ENCODE results near the gene GLDC.
A peak's percentile ranks its signal among the peaks of the same experiment; 100 is the strongest.
"Not testable (repeated sequence)": the region's sequence is repeated elsewhere in the genome, so short reads cannot be mapped to it uniquely, and the experiment has no call there.

GLDC gene

GRCh38 chr9:6660512-6660911 lies 15.0 kb upstream of the GLDC start:
- no peak for DNase-seq

DNA sequence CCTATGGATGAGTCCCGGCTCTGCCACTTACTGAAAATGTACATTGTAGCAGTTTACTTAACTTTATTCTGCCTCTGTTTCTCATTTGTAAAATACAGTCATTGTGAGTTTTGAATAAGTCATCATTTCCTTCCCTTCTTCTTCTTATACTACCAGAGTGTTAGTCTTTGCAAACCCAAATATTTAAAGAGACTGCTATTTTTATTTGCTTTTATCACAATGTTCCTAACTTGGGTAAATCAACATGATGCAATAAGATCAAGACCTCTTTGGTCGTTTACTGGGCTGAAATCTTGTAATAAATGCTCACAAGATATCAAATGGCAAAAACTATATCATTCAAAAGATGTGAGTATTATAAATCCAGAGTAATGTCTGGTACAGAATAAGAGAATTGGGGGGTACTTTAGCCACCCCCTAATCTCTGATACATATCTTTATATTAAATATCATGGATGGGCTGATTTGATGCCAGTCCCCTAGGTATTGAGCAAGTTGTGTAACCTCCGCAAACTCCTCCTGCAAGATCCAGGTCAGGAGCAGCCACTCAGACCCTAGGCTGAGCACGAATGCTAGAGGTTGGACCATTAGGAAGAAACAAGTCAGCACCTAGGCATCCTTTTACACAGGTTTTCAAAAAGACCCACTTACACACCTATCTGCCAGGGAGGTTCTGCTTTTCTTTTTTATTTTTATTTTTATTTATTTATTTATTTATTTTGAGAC lies 13.3 kb upstream of the GLDC start:
- no peak for DNase-seq

DNA sequence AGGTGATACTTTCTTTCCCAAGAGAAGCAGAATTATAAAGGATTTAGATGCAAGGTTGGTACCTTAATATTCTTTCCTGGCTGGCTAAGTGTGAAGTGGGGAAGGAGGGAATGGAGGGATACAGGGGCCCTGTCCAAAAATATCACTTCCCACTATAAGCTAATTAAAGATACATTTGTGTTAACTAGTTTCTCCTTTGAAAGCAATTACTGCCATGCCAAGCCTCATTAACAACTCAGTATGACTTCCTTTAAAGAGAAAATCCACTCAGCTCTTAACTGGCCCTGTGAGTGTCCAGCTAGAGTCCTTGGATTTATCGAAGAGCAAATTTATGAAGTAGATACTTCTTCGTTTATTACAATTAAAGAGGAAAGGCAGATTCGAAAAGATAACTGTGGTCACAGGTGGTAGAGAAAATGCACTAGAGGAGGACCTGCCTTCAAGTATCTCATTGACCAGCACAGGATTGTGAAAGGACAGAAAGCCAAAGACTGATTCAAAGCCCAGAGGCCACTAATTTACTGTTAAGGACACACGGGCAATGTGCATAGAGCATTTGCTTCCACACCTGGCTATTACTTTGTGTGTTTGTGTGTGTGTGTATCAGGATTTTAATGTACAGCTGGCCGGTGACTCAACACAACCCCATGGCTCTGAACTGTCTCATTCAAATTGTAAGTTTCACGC lies 11.2 kb upstream of the GLDC start:
- DNase-seq, result no peak

- no peak for DNase-seq
These were observed 9.5 kb upstream of the GLDC start for GRCh38 chr9:6655036-6655435.

DNA sequence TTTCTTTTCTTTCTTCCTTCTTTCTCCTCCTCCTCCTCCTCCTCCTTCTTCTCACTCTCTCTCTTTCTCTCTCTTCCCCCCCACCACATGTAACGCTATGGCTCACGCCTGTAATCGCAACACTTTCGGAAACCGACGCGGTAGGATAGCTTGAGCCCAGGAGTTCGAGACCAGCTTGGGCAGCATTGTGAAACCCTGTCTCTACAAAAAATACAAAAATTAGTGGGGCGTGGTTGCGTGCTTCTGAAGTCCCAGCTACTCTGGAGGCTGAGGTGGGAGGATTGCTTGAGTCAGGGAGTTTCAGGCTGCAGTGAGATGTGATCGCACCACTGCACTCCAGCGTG lies 736 bp upstream of the GLDC start:
- DNase-seq, result peak; percentile 44 to 50

DNA sequence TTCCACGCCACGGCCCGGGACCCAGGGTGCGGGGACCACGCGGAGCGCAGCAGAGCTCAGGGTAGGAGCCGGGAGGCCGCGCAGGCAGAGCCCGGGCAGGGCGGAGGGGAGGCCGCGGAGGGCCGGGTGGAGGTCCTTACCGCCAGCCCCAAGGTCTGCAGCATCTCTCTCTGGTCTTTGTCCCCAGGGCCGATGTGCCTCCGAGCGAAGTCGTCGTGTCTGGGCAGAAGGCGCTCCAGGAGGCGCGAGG lies 499 bp downstream of the GLDC start:
- peak; percentile 15 to 22 for DNase-seq

DNA sequence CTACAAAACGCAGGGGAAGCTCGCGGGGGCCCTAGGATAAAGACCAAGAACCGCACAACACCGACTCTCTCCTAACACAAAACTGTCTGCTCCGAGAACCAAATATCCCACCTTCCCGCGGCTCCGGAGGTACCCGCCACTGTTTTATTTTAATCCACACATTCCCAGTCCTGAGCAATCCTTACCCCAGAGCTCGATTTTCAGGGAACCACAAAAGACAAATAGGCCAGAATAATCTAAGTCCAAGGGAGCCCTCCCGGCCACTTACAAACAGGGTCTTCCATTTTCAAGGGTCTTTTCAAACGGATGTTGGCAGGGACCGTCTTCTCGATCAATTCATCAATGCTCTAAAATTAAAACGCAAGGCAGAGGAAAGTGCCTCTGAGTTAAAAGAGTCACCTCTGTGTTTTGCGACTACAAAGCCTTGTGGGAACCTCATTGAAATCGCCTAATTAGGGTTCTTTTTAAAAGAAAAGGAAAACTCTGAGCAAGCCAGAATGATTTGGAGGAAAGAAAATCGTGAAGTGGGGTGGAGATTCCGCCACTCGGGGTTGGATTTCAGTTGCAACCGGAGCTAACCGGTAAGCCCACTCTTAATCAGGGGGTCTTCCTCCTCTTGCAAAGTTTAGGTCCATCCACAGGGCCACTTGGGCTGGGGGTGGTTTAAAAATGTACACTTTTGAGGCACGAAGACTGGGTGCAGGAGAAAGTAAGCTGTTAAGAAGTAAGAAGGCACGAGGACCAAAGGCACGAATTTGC lies 1.0 kb downstream of the GLDC start:
- no peak for DNase-seq

DNA sequence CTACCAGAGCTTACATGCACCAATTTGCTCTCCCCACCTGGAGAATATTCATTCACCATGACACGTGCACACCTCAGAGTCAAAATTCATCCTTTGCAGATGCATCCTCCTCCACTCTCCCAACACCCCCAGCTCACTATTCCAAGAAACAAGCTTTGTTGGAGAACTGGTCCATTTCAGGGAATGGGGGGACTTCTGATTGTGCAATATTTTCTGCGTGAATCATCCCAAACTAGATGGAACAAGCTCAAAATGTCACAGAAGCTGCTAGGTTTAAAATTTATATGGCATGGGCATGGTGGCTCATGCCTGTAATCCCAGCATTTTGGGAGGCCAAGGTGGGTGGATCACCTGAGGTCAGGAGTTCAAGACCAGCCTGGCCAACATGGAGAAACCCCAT lies 3.6 kb downstream of the GLDC start:
- no peak for DNase-seq

DNA sequence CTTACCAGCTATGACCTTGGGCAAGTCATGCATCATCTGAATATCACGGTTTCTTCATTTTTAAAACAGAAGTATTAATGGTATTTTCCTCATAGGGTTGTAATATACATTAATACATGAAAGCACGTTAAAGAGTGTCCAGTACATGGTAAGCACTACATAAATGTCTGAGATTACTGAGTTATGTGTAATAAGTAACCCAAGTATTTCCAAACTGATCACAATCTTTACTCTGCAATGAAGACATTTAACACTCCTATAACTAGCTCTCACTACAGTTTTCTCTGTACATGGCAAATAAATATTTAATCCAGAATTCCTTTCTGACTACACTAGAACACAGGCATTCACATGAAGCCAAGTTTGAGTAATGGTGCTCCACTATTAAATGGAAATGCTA lies 4.0 kb downstream of the GLDC start:
- no peak for DNase-seq

DNA sequence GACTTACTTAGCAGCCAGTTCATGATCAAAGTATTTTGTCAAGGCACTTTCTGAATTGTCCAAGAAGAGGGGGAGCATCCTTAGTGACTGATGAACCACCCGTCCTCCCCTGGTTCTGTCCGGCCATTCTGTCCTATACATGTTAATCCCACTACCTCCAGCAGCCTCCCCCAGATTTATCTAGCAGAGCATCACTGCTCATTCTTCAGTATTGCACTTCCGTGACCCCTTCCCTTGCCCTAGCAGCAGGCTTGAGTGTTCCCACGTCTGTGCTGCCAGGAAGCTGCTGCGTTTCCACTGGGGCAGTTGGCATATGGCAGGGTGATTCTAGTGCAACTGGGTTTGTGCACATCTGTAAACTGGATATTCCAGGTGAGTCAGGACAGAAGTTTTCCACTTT lies 4.5 kb downstream of the GLDC start:
- no peak for DNase-seq

GRCh38 chr9:6640268-6641051 lies 5.1 kb downstream of the GLDC start:
- no peak for DNase-seq

DNA sequence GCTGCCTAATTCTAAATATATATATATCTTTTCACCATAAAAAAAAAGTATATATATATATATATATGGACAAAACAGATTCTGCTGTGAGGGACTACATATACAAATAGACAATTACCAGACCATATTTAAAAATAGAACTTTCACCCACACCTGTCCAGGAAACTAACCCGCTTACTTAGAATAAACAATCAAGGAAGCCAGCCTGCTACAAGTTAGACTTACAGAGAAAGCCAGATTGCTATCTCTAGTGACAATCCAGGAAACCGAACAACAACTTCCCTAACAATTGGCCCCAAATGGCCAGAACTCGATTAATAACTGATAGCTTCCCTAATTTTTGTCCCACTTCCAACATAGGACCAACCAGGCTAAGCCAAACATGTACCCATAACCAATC lies 5.9 kb downstream of the GLDC start:
- no peak for DNase-seq

DNA sequence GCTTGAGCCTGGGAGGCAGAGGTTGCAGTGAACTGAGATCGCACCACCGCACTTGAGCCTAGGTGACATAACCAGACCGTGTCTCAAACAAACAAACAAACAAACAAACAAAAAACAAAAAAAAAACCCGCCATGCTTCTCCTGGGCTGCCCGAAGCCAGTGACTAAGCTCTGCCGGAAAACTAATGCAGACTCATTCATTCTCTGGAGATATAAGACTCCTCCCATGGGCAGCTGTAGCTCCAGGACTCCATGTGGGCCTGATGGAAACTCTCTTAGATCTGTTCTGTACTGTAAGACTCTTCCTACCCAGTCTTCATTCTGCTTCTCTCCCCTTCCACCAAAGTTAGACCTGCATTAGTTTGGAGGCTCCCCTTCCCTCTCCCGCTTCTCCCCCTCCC lies 11.1 kb downstream of the GLDC start:
- no peak for DNase-seq

DNA sequence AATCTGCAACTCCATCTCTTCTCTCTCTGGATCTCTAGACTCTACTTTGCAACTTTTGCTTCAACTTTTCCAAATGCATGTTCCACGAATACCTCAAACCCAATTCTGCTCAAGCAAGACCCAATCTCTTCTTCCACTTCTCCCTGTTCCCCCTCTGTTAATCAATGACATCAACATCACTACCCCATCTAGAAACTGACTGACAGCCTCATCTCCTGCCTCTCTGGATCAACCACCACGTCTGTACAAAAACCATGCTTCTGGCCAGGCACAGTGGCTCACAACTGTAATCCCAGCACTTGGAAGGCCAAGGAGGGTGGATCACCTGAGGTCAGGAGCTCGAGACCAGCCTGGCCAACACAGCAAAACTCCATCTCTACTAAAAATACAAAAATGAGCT lies 12.2 kb downstream of the GLDC start:
- DNase-seq, result no peak

DNA sequence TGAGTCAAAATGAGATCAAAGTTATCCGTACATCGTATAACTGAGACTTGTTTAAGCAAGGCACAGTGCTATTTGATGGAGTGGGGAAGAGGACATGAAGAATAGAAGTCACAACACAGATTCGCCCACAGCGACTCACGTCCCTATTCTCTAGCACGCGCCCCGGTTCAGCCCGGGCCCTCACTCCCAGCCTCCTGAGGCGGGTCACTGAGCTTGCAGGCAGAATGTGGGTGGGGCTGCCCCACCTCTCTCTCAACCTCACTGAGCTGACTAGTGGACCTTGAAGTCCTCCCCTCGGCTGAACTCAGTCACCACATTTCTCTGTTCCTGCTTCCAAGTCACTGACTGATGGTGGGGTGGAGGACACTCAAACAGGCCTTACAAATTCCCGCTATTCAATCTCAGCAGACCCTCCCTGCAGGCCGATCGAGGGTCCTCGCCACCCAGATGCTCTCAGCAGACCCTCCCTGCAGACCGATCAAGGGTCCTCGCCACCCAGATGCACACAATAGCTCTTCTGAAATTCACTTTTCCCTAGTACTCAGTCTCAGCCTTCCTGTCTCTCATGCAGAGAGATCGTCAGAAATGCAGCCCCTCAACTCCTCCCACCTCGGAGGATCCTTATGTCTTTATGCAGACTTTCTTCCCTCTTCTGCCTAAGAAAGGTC lies 12.9 kb downstream of the GLDC start:
- DNase-seq, result no peak

DNA sequence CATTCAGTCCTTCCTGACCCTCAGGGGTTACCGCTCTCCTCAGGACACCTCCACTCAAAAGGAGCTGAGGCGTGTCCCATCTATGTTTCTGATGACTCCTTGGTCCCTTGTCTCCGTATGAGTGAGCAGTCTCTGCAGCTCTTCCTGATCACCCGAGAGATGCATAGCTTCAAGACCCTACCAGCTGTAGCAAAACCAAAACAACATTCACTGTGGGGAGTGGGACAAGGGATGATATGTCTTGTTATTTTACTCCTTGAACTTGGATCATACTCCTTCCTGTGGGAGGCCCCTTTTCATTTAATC lies 14.4 kb downstream of the GLDC start:
- DNase-seq, result no peak

DNA sequence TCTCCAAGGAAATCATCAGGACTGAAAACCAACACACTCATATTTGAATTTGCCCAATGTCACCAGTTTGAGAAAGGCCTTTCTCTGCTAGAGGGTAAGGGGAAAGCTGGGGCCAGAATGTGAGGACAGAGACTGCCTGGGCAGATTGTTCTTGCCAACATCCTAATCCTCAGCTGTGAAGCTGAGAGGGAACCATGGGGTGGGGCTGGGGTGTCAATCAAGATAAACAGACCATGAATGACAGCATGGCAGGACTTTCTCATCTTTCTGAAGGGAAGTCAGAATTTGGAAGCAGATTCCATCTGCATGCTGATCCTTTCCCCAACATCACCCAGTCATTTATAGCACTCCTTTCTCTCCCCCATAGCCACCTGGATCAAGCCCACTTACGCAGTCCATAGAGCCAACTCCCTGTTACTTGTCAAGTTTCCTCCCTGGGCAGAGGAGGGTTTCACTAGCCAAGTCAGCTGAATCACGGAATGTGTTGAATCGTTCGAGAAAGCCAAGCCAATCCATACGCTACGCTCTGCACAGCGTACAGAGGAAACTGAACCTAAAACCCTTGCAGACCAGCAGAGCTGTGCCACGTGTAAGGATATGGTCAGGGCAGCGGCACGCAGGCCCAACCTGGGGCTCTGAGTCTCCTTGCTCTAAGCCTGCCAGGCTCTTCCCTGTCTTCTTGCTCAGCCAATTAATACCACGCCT lies 14.9 kb downstream of the GLDC start:
- DNase-seq, result no peak

DNA sequence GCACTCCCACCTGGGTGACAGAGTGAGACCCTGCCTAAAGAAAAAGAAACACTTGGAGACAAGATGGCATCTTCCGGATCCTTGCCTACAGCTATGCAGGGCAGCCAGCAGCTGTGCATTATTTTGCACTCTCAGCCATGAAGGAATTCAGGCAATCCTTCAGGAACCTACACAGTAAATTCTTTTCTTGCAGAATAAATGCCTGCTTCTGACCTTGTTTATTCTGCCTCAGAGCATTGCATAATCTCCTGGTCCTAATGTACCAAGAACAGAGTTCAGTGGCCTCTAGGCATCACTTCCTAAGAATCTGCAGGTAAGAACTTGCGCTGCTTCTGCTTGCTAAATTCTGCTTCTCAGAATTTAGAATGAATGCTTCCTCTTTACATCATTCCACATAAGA lies 16.8 kb downstream of the GLDC start:
- no peak for DNase-seq

DNA sequence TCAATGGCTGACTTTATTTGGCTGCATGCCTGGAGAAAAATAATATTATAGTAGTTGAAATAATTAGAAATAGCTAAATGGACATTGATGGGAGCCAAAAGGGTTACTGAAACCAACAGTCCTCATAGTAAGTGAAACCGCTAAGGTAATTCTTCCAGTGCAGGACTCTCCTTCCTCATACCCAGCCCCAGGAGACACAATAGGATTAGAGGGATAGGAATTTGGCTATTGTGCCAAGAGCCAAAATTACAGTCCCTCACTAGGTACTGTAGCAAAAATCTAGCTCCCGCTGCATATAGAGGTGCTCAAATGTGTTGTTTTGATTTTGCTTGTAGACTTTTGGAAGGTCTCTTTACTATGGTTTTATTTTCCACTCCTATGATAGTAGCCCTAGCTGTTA lies 20.2 kb downstream of the GLDC start:
- no peak for DNase-seq

DNA sequence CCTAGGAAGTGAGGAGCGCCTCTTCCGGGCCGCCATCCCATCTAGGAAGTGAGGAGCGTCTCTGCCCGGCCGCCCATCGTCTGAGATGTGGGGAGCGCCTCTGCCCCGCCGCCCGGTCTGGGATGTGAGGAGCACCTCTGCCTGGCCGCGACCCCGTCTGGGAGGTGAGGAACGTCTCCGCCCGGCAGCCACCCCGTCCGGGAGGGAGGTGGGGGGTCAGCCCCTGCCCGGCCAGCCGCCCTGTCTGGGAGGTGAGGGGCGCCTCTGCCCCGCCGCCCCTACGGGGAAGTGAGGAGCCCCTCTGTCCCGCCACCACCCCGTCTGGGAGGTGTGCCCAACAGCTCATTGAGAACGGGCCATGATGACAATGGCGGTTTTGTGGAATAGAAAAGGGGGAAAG lies 22.7 kb downstream of the GLDC start:
- not testable (repeated sequence) for DNase-seq

DNA sequence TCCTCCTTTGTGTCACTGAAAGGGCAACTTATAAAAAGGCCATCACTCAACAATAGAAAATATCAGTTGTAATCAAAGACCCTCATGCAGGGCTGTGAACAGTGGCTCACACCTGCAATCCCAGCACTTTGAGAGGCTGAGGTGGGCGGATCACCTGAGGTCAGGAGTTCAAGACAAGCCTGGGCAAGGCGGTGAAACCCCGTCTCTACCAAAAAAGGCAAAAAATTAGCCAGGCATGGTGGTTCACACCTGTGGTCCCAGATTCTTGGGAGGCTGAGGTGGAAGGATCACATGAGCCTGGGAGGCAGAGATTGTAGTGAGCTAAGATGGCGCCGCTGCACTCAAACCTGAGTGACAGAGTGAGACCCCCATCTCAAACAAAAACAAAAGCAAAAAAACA lies 24.7 kb downstream of the GLDC start:
- no peak for DNase-seq

- no peak for DNase-seq
These were observed 25.2 kb downstream of the GLDC start for GRCh38 chr9:6620353-6620752.

GRCh38 chr9:6619909-6620308 lies 25.6 kb downstream of the GLDC start:
- DNase-seq, result no peak

Measured in activated CD4-positive, alpha-beta T cell treated with anti-CD3 and anti-CD28 coated beads, Interleukin-2, amount 50 U/mL, for 48 hours (primary cell).